Suprapubic skin (tissue), 3 donors: Measurements from ENCODE around the gene PPM1H.

ENCODE experiments used
- EP300 ChIP-seq: sonication (generic); formaldehyde crosslinking; IDR thresholded peaks from one replicate; pipeline ENCODE4 v1.6.1; 2017; ENCODE audit warnings: antibody characterized with exemption
- TF ChIP-seq, protein P1 (sequence below), 2 donors: fragments of 200-600 bp in 1 of 2; fragments of 450-650 bp in 1 of 2; sonication (generic) in 1 of 2; IDR thresholded peaks; one replicate each; pipeline ENCODE4 v1.5.1; 2016 to 2019; ENCODE audit warnings: antibody characterized with exemption in 2 of 2, mild to moderate bottlenecking in 1 of 2, moderate library complexity in 1 of 2

DNA sequence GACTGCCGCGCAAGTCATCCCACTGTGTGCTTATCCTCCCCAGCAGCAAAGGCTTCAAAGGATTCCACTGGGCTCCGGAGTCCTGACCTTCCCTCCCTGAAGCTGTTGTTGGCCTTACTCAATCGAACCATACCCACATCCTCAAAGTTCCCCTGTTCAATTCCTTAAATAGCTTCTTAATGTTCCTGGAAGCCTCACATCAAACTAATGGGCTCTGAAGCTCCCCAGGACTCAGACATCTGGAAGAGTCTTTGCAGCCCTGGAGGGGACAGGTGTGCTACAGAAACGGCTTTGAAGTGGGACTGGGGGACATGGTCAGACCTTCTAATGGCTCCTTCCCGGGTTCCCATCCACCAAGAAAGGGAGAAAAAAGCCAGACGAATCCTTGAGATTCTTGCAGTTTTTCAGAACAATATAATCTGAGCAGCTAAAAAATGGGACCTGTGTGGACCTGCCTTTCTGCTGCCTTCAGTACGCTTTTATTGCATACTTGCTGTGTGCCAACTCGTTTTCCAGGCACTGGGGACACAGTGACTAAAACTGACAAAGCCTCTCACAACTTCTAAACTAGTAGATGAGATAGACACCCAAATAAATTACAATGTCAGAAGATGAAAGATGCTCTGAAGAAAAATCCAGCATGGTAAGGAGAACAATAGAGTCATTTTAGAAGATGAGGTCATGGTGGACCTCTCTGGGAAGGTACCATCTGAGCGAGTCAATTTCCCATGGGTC is 263.8 kb downstream of the PPM1H start:
- TF ChIP-seq, protein P1, sequence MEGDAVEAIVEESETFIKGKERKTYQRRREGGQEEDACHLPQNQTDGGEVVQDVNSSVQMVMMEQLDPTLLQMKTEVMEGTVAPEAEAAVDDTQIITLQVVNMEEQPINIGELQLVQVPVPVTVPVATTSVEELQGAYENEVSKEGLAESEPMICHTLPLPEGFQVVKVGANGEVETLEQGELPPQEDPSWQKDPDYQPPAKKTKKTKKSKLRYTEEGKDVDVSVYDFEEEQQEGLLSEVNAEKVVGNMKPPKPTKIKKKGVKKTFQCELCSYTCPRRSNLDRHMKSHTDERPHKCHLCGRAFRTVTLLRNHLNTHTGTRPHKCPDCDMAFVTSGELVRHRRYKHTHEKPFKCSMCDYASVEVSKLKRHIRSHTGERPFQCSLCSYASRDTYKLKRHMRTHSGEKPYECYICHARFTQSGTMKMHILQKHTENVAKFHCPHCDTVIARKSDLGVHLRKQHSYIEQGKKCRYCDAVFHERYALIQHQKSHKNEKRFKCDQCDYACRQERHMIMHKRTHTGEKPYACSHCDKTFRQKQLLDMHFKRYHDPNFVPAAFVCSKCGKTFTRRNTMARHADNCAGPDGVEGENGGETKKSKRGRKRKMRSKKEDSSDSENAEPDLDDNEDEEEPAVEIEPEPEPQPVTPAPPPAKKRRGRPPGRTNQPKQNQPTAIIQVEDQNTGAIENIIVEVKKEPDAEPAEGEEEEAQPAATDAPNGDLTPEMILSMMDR (IDR thresholded peaks at IDR 0.05), result no peak
- no peak for TF ChIP-seq EP300
